HG03439 (cell line): ENCODE results near the gene BMPR1A.
"Not testable (repeated sequence)": the region's sequence is repeated elsewhere in the genome, so short reads cannot be mapped to it uniquely, and the experiment has no call there.

Experiments
- ATAC-seq: cut with Tn5 transposase; IDR thresholded peaks from one replicate; pipeline ENCODE4 v1.9.1; 2021; ENCODE audit warnings: mild to moderate bottlenecking, moderate library complexity; ENCODE audit not compliant: unreplicated experiment

BMPR1A gene

GRCh38 chr10:86936661-86937501 lies 180.5 kb downstream of the BMPR1A start:
- no peak for ATAC-seq

DNA sequence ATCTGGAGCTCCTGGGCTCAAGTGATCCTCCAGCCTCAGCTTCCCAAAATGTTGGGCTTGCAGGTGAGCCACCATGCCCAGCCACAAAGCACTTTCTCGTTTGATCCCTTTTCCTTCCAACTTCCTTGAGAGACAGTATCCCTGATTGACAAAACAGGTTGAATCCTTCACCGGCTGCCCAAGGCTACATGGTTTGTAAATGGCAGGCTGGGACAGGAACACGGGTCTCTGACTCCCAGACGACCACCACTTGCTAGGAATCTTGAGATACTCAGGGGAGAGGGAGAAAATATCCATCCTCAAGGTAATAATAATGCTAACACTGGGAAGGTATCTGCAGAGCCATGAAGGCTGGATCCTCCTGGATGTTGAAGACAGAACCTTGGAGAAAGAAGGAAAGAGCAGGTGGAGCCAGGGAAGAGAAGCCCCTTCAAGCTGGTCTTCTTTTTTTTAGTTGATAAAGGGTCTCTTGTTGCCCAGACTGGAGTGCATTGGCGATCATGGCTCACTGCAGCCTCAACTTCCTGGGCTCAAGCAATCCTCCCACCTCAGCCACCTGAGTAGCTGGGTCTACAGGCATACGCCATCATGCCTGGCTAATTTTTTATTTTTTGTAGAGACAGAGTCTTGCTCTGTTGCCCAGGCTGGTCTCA lies 181.2 kb downstream of the BMPR1A start:
- ATAC-seq = no peak

DNA sequence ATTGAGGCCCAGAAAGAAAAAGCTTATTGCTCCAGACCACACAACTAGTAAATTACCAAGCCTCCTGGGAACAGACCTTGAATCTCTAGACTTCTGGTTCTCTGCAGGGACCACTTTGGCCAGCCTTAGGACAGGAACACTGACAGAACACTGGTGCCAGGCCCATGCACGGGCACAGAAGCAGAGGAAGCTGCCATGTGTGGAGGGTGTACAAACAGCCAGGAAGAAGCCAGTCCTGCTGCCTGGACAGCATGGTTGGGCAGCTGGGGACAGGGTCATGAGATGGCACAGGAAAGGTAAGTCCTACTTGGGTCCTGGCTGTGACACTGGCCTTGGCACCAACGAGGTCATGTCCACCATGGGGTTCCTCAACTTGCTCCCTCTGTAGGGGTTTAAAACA lies 181.8 kb downstream of the BMPR1A start:
- no peak for ATAC-seq

GRCh38 chr10:86940076-86940475 lies 183.7 kb downstream of the BMPR1A start:
- not testable (repeated sequence) for ATAC-seq

DNA sequence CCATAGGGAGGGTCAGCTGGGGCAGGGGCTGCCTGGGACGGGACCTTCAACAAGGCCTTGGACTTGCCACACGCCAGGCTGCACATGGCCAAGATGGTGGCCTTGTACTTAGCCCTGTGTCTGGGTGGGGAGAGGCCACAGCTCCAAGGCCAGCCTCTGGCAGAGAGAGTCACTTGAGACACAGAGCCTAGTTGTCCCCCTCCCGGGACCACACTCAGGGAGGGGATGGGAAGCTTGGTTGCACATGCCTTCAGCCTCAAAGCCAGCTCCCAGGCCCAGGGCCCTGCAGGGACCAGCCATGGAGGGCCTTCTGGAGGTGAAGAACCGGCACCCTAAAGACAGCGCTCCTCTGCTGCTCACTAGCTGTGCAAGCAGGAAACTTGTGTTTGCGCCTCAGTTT lies 184.3 kb downstream of the BMPR1A start:
- no peak for ATAC-seq

DNA sequence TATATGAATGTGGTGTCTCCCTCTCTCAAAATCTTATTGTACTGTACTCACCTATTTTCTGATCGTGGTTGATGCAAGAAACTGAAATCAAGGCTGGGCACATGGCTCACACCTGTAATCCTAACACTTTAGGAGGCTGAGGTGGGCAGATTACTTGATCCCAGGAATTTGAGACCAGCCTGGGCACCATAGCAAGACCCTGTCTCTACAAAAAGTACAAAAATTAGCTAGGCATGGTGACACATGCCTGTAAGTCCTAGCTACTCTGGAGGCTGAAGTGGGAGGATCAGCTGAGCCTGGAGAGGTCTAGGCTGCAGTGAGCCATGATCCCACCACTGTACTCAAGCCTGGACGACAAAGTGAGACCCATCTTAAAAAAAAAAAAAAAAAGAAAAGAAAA lies 185.0 kb downstream of the BMPR1A start:
- no peak for ATAC-seq

DNA sequence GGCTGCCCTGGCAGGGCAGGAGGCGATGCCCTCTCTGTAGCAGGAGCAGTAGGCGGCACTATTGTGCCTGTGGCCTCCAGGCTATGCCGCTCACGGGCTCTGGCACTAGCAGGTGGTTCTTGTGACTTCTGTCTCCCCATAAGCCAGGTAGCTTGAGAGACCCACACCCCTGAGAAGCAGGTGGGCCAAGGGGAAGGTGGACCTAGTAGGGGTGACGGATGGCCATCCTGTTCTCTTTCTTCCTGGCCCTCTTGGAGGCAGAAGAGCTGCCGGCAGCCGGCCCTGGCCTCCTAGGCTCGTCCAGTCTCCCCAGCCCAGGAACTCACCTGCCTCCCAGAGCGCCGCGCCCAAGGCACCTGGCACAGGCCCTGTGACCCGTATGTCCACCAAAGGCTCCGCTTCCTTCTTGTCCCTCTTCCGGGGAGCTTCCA lies 185.6 kb downstream of the BMPR1A start:
- ATAC-seq = no peak

DNA sequence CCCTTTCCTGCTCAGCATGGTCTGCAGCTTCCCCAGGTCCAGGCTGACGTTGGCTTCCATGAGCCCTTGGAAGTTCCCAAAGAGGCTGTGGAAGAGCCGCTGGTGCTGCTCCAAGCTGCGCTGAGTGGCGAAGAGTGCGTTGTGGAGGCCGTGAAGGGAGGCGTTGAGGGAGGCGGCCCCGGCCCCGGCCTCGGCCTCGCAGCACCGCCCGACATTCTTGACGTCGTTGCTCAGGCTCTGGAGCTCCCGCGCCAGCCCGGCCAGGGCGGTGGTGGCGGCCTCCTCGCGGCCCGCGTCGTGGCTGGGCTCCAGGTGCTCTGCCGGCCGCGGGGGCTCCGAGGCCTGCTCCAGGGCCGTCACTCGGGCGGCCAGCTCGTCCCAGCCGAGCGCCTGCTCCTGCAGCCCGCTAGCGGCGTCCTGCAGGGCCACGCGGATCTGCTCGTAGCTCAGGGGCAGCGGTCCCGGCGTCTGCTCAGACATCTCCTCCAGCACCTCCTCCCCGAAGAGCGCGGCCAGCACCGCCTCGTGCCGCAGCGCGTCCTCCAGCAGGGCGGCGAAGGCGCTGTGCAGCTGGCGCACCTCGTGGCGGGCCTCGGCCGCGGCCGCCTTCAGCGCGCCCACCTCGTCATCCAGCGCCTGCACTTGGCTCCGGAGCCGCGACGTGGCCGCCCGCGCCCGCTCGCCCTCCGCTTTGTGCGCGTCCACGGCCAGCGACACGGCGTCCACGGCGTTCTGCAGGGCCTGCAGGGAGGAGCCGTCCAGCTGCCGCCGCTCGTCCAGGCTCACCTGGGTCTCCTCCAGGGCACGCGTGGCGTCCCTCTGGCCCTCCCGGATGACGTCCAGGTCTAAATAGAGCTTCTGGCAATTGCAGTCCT lies 186.3 kb downstream of the BMPR1A start:
- ATAC-seq = no peak

DNA sequence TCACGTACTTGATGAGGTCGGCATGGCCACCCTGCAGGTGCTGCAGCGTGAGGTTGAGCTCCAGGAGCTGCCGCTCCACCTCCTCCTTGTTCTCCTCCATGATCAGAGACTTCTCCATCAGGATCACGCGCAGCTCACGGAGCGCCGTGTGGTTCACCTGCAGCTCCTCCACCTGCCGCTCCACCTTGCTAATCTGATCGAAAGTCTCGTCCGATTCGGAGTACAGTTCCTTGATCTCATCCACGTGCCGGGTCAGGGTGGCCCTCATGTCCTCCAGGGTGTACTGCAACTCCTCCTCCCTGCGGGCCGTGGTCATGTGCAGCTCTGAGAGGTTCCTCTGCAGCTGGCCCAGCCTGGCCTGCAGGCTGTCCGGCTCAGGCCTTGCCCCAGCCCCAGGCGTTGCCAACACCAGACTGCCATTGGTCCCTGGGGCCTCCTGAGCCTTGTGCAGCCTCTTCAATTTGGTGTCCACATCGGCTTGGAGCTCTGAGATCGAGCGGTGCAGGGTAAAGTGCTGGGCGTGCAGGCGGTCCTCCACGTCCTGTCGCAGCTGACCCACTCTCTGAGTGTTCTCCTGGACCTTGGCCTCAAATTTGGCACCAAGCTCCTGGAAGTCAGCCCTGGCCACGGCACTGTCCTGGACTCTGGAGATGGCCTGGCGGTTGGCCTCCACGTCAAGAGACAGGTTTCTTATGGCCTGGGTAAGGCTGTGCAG lies 187.1 kb downstream of the BMPR1A start:
- ATAC-seq = no peak

- no peak for ATAC-seq
These were observed 187.6 kb downstream of the BMPR1A start for GRCh38 chr10:86944031-86944419.

- no peak for ATAC-seq
These were observed 188.1 kb downstream of the BMPR1A start for GRCh38 chr10:86944471-86944870.

DNA sequence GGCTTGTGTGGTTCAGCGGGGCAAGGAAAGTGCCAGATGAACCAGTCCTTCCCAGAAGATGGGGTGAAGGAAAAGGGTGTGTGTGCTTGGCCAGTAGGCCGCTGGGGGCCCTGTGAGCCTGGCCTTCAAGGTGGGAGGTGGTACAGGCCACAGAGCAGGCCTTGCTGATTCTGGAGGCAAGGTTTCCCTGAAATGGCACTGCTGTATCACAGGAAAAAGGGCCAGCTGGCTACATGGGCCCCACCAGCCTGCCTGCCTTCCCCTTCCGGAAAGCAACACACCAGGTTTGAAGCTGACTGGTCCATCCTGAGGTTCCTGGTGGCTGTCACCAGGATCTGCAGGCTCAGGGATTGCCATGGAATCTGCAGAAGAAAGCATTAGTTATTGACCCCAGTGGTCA lies 188.5 kb downstream of the BMPR1A start:
- no peak for ATAC-seq

DNA sequence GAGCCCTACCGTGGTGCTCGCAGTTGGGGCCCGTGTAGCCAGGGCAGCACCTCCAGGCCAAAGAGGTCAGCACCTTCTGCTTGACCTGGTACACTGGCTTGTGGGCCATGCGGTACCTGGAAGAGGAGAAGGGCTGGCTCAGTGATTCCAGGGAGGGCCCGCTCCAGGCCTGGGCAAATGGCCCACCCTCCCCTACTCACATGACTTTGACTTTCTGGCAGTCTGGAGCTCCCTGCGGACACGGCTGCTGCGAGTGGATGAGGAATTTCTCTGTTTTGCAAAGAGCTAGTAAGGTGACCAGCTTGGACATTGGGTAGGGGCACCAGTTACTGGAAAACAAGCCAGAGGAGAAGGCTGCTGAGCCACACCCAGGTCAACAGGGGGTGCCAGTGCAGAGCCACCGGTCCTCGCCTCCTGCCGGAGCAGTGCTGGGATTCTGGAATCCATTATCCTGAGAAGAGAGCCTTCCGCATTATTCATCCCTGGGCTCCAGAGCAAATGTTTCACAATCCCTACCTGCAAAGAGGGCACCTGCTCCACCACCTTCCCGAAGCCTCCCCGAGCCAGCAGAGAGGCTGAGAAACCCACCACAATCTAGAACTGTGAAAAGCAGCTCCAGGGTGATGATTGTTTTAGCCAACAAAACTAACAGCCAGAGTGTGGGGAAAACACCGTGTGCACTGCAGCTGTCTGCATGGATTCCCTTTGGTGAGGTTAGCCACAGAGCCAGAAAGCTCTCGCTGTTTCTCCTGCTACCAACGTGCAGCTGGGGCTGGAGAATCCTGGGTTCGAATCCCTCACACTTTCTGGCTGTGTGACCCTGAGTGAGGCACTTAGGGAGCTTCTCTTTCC lies 189.2 kb downstream of the BMPR1A start:
- ATAC-seq = no peak

DNA sequence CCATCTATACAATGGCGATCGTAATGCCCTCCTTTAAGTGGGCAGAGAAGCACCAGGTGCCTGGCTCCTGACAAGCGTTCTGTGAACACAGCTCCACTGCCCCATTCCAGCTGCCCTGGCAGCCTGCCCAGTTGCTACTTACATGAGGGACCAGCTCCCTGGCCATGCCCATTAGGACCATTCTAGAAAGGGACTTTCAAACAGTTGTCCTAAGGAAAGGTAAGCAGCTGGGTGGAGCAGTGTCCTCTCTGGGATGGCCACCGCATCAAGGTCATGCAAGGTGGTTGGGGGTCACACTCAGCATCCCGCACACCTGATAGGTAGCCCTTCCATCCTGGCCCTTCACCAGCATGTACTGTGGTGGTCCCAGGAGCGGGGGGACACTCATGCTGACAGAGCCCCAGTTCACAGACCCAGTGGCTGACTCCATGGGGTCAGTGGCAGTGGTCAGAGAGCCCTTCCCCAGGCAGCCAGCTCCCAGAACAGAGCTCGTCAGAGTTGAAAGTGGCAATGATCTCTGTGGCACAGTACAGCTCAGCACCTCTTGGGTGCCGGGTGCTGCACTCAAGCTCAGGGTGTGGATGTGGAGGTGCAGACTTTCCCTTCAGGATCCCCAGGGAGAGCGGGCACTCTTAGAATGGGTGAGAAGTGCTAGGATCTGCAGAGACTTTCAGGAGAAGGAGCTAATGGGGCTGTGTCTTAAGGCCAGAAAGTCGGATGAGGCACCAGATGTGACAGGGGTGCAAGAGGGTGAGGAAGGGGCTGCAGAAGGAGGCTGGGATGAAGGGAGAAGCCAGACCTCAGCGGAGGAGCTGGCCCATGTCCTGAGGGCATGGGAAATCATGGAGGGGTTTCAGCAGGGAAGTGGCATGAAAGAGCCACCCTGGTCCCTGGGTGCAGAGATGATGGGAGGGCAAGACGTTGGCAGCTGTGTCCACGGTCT lies 190.1 kb downstream of the BMPR1A start:
- ATAC-seq = no peak

DNA sequence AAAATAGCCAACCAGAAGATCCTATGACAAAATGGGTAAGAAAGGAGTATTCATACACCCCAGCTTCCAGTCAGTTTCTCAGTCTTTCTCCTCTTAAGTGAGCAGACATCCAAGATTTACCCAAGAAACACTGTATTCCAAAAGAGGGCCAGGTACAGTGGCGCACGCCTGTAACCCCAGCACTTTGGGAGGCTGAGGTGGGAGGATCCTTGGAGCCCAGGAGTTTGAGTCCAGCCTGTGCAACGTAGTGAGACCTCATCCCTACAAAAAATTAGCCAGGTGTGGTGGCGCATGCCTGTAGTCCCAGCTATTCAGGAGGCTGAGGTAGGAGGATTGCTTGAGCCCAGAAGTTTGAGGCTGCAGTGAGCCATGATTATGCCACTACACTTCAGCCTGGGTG lies 191.4 kb downstream of the BMPR1A start:
- not testable (repeated sequence) for ATAC-seq

- ATAC-seq = no peak
These were observed 193.9 kb downstream of the BMPR1A start for GRCh38 chr10:86950349-86950748.

DNA sequence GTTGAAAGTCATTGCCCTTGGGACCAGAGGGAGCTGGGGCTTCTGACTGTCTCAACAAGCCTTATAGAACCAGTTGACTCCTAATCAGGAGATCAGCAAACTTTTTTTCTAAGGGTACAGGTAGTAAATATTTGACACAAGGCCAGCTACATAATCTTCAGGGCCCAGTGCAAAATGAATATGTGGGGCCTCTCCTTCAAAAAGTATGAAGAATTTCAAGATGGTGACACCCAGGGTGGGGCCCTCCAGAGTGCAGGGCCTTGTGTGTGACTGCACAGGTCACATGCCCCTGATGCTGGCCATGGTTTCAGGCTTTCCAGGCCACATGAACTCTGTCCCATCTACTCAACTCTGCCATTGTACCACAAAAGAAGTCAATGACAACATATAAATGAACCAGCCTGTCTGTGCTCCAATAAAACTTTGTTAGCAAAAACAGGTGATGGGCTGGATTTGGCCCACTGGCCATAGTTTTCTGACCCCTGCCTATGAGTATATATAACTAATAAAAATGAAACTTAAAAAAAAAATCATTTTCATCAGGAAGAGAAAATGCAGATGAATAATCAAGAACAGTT lies 194.9 kb downstream of the BMPR1A start:
- no peak for ATAC-seq

- ATAC-seq = no peak
These were observed 195.7 kb downstream of the BMPR1A start for GRCh38 chr10:86952106-86952505.
